Neural progenitor cell (in vitro differentiated cells): ENCODE data around the gene WWOX. TPM values are rescaled to one million over a fixed set of nuclear protein-coding genes. Genes with fewer than 3 reads are reported as not detected.

ENCODE experiments used
- DNase-seq: peaks from one replicate; pipeline ENCODE4 v3.0.0-alpha.2; 2016; ENCODE audit warnings: low spot score
- H2AFZ ChIP-seq: fragments of 200-600 bp; sonication (generic); replicated peaks from 2 replicates; pipeline ENCODE4 v1.6.1; 2016; ENCODE audit warnings: antibody characterized with exemption
- H3F3A ChIP-seq: fragments of 200-600 bp; sonication (generic); 2 replicates; pipeline ENCODE4 v1.6.1; 2016; ENCODE audit warnings: antibody characterized with exemption, low read depth
- H3K27ac ChIP-seq: fragments of 200-600 bp; sonication (generic); 2 replicates; pipeline ENCODE4 v1.5.1; 2016; ENCODE audit warnings: mild to moderate bottlenecking
- H3K27me3 ChIP-seq: fragments of 200-600 bp; sonication (generic); 2 replicates; pipeline ENCODE4 v1.6.1; 2016; ENCODE audit warnings: mild to moderate bottlenecking, moderate library complexity
- H3K36me3 ChIP-seq: fragments of 200-600 bp; sonication (generic); 2 replicates; pipeline ENCODE4 v1.5.1; 2016
- H3K4me1 ChIP-seq: fragments of 200-600 bp; sonication (generic); 2 replicates; pipeline ENCODE4 v1.6.1; 2016; ENCODE audit warnings: mixed run types
- H3K4me2 ChIP-seq: fragments of 200-600 bp; sonication (generic); 2 replicates; pipeline ENCODE4 v1.6.1; 2016
- H3K4me3 ChIP-seq: fragments of 200-600 bp; sonication (generic); 2 replicates; pipeline ENCODE4 v1.5.1; 2016
- H3K79me2 ChIP-seq: fragments of 200-600 bp; sonication (generic); 2 replicates; pipeline ENCODE4 v1.6.1; 2016; ENCODE audit warnings: low read depth
- H3K9ac ChIP-seq: fragments of 200-600 bp; sonication (generic); 2 replicates; pipeline ENCODE4 v1.6.1; 2016
- H3K9me3 ChIP-seq: fragments of 200-600 bp; sonication (generic); 2 replicates; pipeline ENCODE4 v1.5.1; 2016; ENCODE audit warnings: low read depth
- H4K20me1 ChIP-seq: fragments of 200-600 bp; sonication (generic); 2 replicates; pipeline ENCODE4 v1.6.1; 2016; ENCODE audit warnings: low read depth
- H3K27ac Mint-ChIP-seq: 3 replicates; pipeline ENCODE4 v1.8.0; 2021; ENCODE audit warnings: mixed read lengths
- H3K27me3 Mint-ChIP-seq: 2 replicates; pipeline ENCODE4 v1.8.0; 2022; ENCODE audit warnings: low read depth, mild to moderate bottlenecking, inconsistent platforms, moderate library complexity, mixed read lengths; ENCODE audit not compliant: insufficient read depth
- H3K36me3 Mint-ChIP-seq: 3 replicates; pipeline ENCODE4 v1.8.0; 2021; ENCODE audit warnings: mixed read lengths
- H3K4me1 Mint-ChIP-seq: 3 replicates; pipeline ENCODE4 v1.8.0; 2021; ENCODE audit warnings: mixed read lengths
- H3K4me3 Mint-ChIP-seq: 3 replicates; pipeline ENCODE4 v1.8.0; 2021; ENCODE audit warnings: mild to moderate bottlenecking, moderate library complexity, mixed read lengths
- H3K9me3 Mint-ChIP-seq: 3 replicates; pipeline ENCODE4 v1.8.0; 2020; ENCODE audit warnings: mixed read lengths
- CTCF ChIP-seq: fragments of 200-600 bp; sonication (generic); IDR thresholded peaks from 2 replicates; pipeline ENCODE4 v1.5.1; 2017; ENCODE audit warnings: antibody characterized with exemption, mild to moderate bottlenecking
- EZH2 ChIP-seq: fragments of 200-600 bp; sonication (generic); IDR thresholded peaks from 2 replicates; pipeline ENCODE4 v1.6.1; 2017; ENCODE audit warnings: antibody characterized with exemption, mild to moderate bottlenecking, moderate library complexity
- EZH2phosphoT487 ChIP-seq: fragments of 200-600 bp; sonication (generic); IDR thresholded peaks from 2 replicates; pipeline ENCODE4 v1.6.1; 2017; ENCODE audit warnings: antibody characterized with exemption
- total RNA-seq: library from RNA; depleted of rRNA; stranded (reverse); fragments of >200 nt; gene quantifications from 2 replicates; pipeline ENCODE4 v1.2.3, GENCODE V29; 2015; ENCODE audit warnings: low replicate concordance

WWOX gene
- total RNA-seq, 1 donor from 2014 or later = 63.7 TPM

DNA sequence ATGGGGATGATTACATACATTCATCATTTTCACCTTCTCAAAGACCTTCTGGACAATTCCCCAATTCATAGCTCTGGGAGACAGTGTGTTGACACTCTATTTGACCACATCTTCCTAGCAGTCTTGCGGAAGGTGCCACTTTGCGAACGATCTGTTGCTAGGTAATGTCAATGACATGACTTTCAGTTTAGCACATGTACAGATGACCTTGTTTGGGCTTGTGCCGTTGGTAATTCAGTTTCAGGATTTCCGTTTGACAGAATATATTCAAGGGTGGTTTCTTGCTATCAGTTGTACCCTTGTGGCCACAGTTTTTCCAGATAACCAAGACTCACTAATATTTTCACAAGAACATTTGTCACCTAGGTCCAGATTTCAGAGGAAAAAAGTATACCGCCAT lies 478.2 kb downstream of the WWOX start:
- Histone ChIP-seq H3F3A (no peaks in the 10 kb centered on the region), H3K4me1 (no peaks in the 10 kb centered on the region), H3K27ac (no peak overlapping the region), H2AFZ (no peak overlapping the region), H3K4me3 (no peak overlapping the region), H3K9ac (no peak overlapping the region), H3K9me3 (no peaks in the 10 kb centered on the region), H3K4me2 (no peak overlapping the region), H3K79me2 (no peaks in the 10 kb centered on the region), H3K27me3 (no peaks in the 10 kb centered on the region), H4K20me1 (no peaks in the 10 kb centered on the region), H3K36me3 (no peaks in the 10 kb centered on the region)
- DNase-seq = no peak
- Mint-ChIP-seq H3K4me1 (no peaks in the 10 kb centered on the region), H3K9me3 (no peaks in the 10 kb centered on the region), H3K27ac (no peak overlapping the region), H3K27me3 (no peaks in the 10 kb centered on the region), H3K36me3 (no peaks in the 10 kb centered on the region), H3K4me3 (no peak overlapping the region)
- no peak for TF ChIP-seq CTCF
- TF ChIP-seq EZH2phosphoT487 = no peak
- no peak for TF ChIP-seq EZH2

DNA sequence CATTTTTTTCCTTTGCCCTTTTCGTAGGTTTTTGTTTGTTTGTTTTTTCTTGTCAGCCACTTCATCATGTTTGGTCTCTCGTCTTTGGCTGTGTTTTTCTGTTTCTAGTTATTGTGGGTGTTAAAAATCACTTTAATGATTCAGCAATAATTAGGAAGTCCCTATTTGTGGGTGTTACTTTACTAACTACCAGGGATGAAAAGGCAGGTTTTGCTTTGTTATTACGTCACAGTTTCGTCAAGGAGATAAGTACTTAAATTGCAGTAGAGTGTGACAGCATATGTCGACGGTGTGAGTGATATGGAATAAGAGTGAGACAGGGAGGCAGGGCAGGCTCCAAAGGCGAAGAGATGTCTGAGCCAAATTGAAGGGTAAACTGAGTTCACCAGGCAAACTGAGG lies 479.6 kb downstream of the WWOX start:
- Mint-ChIP-seq H3K27me3 (no peaks in the 10 kb centered on the region), H3K4me3 (no peak overlapping the region), H3K9me3 (no peaks in the 10 kb centered on the region), H3K27ac (no peak overlapping the region), H3K36me3 (no peaks in the 10 kb centered on the region), H3K4me1 (no peaks in the 10 kb centered on the region)
- H4K20me1 ChIP-seq = no peaks in the 10 kb centered on the region
- H3K4me1 ChIP-seq = no peaks in the 10 kb centered on the region
- no peaks in the 10 kb centered on the region for H3K9me3 ChIP-seq
- no peaks in the 10 kb centered on the region for H3K27me3 ChIP-seq
- no peak overlapping the region for H3K27ac ChIP-seq
- H3K4me3 ChIP-seq = no peak overlapping the region
- TF ChIP-seq EZH2 = no peak
- TF ChIP-seq EZH2phosphoT487 = no peak
- no peak for TF ChIP-seq CTCF
- no peaks in the 10 kb centered on the region for H3K79me2 ChIP-seq
- H3K36me3 ChIP-seq = no peaks in the 10 kb centered on the region
- no peak overlapping the region for H3K4me2 ChIP-seq
- H2AFZ ChIP-seq = no peak overlapping the region
- no peak for DNase-seq
- no peaks in the 10 kb centered on the region for H3F3A ChIP-seq
- no peak overlapping the region for H3K9ac ChIP-seq

GRCh38 chr16:78583441-78583840 lies 484.0 kb downstream of the WWOX start:
- Histone ChIP-seq H3K27me3 (no peaks in the 10 kb centered on the region), H3K27ac (no peak overlapping the region), H3F3A (no peaks in the 10 kb centered on the region), H3K9me3 (no peaks in the 10 kb centered on the region), H3K9ac (no peak overlapping the region), H4K20me1 (no peaks in the 10 kb centered on the region), H3K36me3 (no peaks in the 10 kb centered on the region), H3K79me2 (no peaks in the 10 kb centered on the region), H3K4me2 (no peak overlapping the region), H2AFZ (no peak overlapping the region), H3K4me1 (no peaks in the 10 kb centered on the region), H3K4me3 (no peak overlapping the region)
- H3K36me3 Mint-ChIP-seq = no peaks in the 10 kb centered on the region
- no peaks in the 10 kb centered on the region for H3K4me1 Mint-ChIP-seq
- DNase-seq = no peak
- no peaks in the 10 kb centered on the region for H3K9me3 Mint-ChIP-seq
- H3K27ac Mint-ChIP-seq = no peak overlapping the region
- no peak overlapping the region for H3K4me3 Mint-ChIP-seq
- TF ChIP-seq EZH2 (no peak), EZH2phosphoT487 (no peak), CTCF (no peak)
- peaks cover 2% of the 10 kb centered on the region for H3K27me3 Mint-ChIP-seq
